Glutamatergic neuron (in vitro differentiated cells): ENCODE results near the gene SPAG9. TPM values are rescaled to one million over a fixed set of nuclear protein-coding genes. Genes with fewer than 3 reads are reported as not detected.

Experiments used
- DNase-seq: peaks from one replicate; pipeline ENCODE4 v3.0.0; 2022
- H3K27ac Mint-ChIP-seq: one replicate; pipeline ENCODE4 v1.8.0; 2020; ENCODE audit warnings: mild to moderate bottlenecking, mixed read lengths, inconsistent platforms; ENCODE audit not compliant: unreplicated experiment
- H3K27me3 Mint-ChIP-seq: one replicate; pipeline ENCODE4 v1.8.0; 2020; ENCODE audit warnings: mild to moderate bottlenecking, moderate library complexity, mixed read lengths, inconsistent platforms; ENCODE audit not compliant: unreplicated experiment
- H3K36me3 Mint-ChIP-seq: one replicate; pipeline ENCODE4 v1.8.0; 2020; ENCODE audit warnings: mild to moderate bottlenecking, mixed read lengths, inconsistent platforms; ENCODE audit not compliant: unreplicated experiment
- H3K4me1 Mint-ChIP-seq: one replicate; pipeline ENCODE4 v1.8.0; 2020; ENCODE audit warnings: mild to moderate bottlenecking, low read depth, mixed read lengths, inconsistent platforms; ENCODE audit not compliant: unreplicated experiment
- H3K4me3 Mint-ChIP-seq: one replicate; pipeline ENCODE4 v1.8.0; 2020; ENCODE audit warnings: mild to moderate bottlenecking, mixed read lengths, inconsistent platforms; ENCODE audit not compliant: unreplicated experiment
- H3K9me3 Mint-ChIP-seq: one replicate; pipeline ENCODE4 v1.8.0; 2020; ENCODE audit warnings: mild to moderate bottlenecking, moderate library complexity, mixed read lengths, inconsistent platforms; ENCODE audit not compliant: unreplicated experiment
- total RNA-seq: library from RNA; stranded (reverse); fragmentation: NEBNext Ultra II Directional; extraction: Animal tissue kit (Norgen Biotek cat#: 25700); gene quantifications from one replicate; pipeline ENCODE4 v1.2.1, GENCODE V29; 2021; ENCODE audit not compliant: unreplicated experiment
- TF ChIP-seq, protein P1 (sequence below): fragments of 200-600 bp; sonication (generic); IDR thresholded peaks from one replicate; pipeline ENCODE4 v1.5.0; 2021; ENCODE audit not compliant: partially characterized antibody, unreplicated experiment

SPAG9 gene
- total RNA-seq, 1 donor from 2014 or later, result 327 TPM

DNA sequence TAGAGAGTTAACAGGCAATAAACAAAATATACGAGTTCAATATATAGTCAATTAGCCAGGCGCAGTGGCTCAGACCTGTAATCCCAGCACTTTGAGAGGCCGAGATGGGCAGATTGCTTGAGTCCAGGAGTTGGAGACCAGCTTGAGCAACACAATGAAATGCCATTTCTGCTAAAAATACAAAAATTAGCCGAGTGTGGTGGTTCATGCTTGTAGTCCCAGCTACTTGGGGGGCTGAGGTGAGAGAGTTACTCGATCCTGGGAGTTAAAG, 184.7 kb downstream of the SPAG9 start:
- Mint-ChIP-seq H3K4me1 (peaks cover 54% of the 10 kb centered on the region), H3K27me3 (peaks cover 43% of the 10 kb centered on the region), H3K4me3 (peak overlapping the region; percentile 80), H3K9me3 (peaks cover 37% of the 10 kb centered on the region), H3K27ac (peak overlapping the region; percentile 100), H3K36me3 (no peaks in the 10 kb centered on the region)
- TF ChIP-seq, protein P1, sequence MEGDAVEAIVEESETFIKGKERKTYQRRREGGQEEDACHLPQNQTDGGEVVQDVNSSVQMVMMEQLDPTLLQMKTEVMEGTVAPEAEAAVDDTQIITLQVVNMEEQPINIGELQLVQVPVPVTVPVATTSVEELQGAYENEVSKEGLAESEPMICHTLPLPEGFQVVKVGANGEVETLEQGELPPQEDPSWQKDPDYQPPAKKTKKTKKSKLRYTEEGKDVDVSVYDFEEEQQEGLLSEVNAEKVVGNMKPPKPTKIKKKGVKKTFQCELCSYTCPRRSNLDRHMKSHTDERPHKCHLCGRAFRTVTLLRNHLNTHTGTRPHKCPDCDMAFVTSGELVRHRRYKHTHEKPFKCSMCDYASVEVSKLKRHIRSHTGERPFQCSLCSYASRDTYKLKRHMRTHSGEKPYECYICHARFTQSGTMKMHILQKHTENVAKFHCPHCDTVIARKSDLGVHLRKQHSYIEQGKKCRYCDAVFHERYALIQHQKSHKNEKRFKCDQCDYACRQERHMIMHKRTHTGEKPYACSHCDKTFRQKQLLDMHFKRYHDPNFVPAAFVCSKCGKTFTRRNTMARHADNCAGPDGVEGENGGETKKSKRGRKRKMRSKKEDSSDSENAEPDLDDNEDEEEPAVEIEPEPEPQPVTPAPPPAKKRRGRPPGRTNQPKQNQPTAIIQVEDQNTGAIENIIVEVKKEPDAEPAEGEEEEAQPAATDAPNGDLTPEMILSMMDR, result no peak
- no peak for DNase-seq

DNA sequence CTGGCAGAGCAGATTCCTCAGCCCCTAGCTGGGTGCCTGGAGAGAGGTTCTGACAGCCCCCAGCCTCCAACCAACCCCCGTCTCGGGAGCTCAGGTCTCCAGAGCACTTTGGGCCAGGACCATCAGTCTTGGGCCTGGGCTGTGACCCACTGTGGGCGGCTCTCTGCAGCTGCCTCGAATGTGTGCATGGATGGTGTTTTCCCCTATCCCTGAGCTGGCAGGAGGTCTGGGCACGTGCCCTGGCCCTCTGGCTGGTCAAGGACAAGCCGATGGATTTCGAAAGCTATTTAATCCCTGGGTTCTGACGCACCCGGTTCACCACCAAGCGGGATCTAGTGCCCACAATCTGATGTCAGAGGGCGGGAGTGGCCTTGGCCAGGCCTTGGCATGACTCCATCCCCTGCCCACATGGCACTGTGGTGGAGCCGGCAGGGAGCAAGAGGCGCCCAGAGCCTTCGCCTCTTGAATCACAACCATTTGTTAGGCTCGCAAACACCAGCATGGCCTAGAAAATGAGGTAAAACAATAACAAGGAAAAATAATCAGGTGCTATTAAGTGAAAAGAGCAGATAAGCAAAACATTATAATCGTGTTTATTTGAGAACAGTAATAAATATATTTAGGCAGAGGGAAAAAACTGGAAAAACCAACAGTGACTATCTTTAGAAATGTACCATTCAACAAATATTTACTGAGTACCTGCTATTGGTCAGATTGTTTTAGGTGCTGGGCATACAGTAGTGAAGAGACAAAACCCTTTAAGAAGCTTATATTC, 185.3 kb downstream of the SPAG9 start:
- peak overlapping the region; percentile 80 for H3K4me3 Mint-ChIP-seq
- H3K36me3 Mint-ChIP-seq, result no peaks in the 10 kb centered on the region
- DNase-seq, result peak; percentile 74
- peaks cover 43% of the 10 kb centered on the region for H3K27me3 Mint-ChIP-seq
- peaks cover 57% of the 10 kb centered on the region for H3K4me1 Mint-ChIP-seq
- TF ChIP-seq, protein P1, result no peak
- H3K9me3 Mint-ChIP-seq, result peaks cover 41% of the 10 kb centered on the region
- H3K27ac Mint-ChIP-seq, result peak overlapping the region; percentile 100

DNA sequence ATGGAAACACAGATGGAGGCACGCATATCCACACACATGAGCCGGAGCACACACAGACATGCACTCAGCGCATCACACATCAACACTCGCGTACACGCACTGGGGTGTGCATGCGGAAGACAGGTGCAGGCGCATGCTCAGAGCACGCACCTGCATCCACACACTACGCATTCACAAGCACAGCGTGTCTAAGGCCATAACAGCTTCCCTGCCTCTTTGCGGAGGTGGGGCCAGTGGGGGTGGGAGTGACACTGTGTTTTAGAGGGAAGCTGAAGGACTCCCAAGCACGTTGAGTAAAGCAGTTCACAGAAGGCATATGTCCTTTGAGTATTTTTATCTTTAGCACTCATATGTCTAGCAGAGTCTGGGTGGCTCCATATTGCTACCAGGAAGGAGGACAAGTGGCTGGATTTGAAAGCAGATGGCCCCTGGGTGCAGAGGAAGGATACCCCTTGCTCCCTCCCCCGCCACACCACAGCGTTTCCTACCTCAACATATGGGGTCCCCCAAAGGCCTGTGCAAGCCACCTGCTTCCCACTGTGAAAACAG, 185.9 kb downstream of the SPAG9 start:
- H3K27ac Mint-ChIP-seq, result peak overlapping the region; percentile 100
- H3K27me3 Mint-ChIP-seq, result peaks cover 41% of the 10 kb centered on the region
- TF ChIP-seq, protein P1, result no peak
- peak; percentile 67 for DNase-seq
- H3K36me3 Mint-ChIP-seq, result no peaks in the 10 kb centered on the region
- peak overlapping the region; percentile 80 for H3K4me3 Mint-ChIP-seq
- peaks cover 45% of the 10 kb centered on the region for H3K9me3 Mint-ChIP-seq
- H3K4me1 Mint-ChIP-seq, result peaks cover 61% of the 10 kb centered on the region

DNA sequence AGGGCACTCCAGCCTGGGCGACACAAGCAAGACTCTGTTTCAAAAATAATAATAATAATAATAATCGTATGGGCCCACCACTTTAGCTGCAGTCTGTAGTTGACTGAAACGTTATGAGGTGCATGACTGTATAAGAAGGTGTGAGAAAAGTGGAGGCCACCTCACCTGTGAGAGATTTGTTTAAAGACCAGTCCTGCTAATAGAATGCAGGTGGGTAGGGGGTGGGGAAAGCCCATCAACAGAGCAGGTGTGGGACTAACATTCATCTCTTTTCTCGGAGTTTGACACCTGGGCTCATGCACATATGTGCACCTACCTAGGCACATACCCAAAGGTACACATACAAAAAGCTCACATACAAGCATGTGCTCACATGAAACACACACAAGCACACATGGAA, 186.5 kb downstream of the SPAG9 start:
- peak overlapping the region; percentile 100 for H3K27ac Mint-ChIP-seq
- no peaks in the 10 kb centered on the region for H3K36me3 Mint-ChIP-seq
- H3K4me1 Mint-ChIP-seq, result peaks cover 61% of the 10 kb centered on the region
- H3K9me3 Mint-ChIP-seq, result peaks cover 46% of the 10 kb centered on the region
- DNase-seq, result no peak
- H3K4me3 Mint-ChIP-seq, result peak overlapping the region; percentile 80
- H3K27me3 Mint-ChIP-seq, result peaks cover 40% of the 10 kb centered on the region
- TF ChIP-seq, protein P1, result no peak
